HL-60 (cell line): ENCODE data around the gene A2ML1.
"Not testable (repeated sequence)": the region's sequence is repeated elsewhere in the genome, so short reads cannot be mapped to it uniquely, and the experiment has no call there.

Source experiments
- DNase-seq, 2 experiments: peaks; one replicate each; pipeline ENCODE4 v3.0.0-alpha.2; 2010 to 2020; ENCODE audit warnings: low read depth in 1 of 2, low spot score in 1 of 2
- H3K27ac ChIP-seq: fragments of 250-450 bp; sonication (Bioruptor Pico); replicated peaks from 2 replicates; pipeline ENCODE4 v1.5.1; 2020; ENCODE audit warnings: mild to moderate bottlenecking, moderate library complexity
- H3K27me3 ChIP-seq: fragments of 250-450 bp; sonication (Bioruptor Pico); 2 replicates; pipeline ENCODE4 v1.5.1; 2021; ENCODE audit warnings: mild to moderate bottlenecking, moderate library complexity; ENCODE audit not compliant: insufficient read depth, poor library complexity, severe bottlenecking
- H3K4me3 ChIP-seq: replicated peaks from 2 replicates; pipeline ENCODE4 v1.5.1; 2011; ENCODE audit warnings: mild to moderate bottlenecking, control low read depth, low read length; ENCODE audit not compliant: insufficient read depth
- GABPA ChIP-seq: IDR thresholded peaks from 2 replicates; pipeline ENCODE4 v1.6.1; 2012; ENCODE audit warnings: low read depth
- POLR2AphosphoS5 ChIP-seq: IDR thresholded peaks from 2 replicates; pipeline ENCODE4 v1.6.1; 2012; ENCODE audit warnings: low read depth
- SPI1 ChIP-seq: IDR thresholded peaks from 2 replicates; pipeline ENCODE4 v1.6.1; 2012; ENCODE audit warnings: low read depth, mild to moderate bottlenecking, borderline replicate concordance
- TF ChIP-seq, protein P1 (sequence below): IDR thresholded peaks from one replicate; pipeline ENCODE4 v1.5.1; 2011; ENCODE audit warnings: low read length, control low read depth, inconsistent platforms; ENCODE audit not compliant: insufficient read depth
- TF ChIP-seq, protein P2 (sequence below): IDR thresholded peaks from 2 replicates; pipeline ENCODE4 v1.6.1; 2012; ENCODE audit warnings: low read depth; ENCODE audit not compliant: insufficient replicate concordance

Gene A2ML1

DNA sequence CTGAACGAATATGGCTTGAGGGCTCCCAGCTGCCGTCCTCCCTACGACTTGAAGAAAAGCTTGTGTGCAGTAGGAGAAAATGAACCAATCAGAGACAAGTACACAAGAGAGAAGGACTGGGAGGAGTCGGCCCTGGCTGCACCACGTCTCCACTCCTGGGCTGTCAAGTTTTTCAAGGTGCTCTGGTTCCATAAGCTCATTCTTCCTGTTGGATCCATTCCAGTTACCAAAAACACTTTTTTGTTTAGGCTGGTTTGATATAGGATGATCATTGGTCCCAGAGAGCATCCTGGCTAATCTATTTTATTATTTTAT lies 2.8 kb upstream of the A2ML1 start:
- TF ChIP-seq SPI1 (no peak), GABPA (no peak), POLR2AphosphoS5 (no peak)
- TF ChIP-seq, protein P1, sequence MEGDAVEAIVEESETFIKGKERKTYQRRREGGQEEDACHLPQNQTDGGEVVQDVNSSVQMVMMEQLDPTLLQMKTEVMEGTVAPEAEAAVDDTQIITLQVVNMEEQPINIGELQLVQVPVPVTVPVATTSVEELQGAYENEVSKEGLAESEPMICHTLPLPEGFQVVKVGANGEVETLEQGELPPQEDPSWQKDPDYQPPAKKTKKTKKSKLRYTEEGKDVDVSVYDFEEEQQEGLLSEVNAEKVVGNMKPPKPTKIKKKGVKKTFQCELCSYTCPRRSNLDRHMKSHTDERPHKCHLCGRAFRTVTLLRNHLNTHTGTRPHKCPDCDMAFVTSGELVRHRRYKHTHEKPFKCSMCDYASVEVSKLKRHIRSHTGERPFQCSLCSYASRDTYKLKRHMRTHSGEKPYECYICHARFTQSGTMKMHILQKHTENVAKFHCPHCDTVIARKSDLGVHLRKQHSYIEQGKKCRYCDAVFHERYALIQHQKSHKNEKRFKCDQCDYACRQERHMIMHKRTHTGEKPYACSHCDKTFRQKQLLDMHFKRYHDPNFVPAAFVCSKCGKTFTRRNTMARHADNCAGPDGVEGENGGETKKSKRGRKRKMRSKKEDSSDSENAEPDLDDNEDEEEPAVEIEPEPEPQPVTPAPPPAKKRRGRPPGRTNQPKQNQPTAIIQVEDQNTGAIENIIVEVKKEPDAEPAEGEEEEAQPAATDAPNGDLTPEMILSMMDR: no peak
- TF ChIP-seq, protein P2, sequence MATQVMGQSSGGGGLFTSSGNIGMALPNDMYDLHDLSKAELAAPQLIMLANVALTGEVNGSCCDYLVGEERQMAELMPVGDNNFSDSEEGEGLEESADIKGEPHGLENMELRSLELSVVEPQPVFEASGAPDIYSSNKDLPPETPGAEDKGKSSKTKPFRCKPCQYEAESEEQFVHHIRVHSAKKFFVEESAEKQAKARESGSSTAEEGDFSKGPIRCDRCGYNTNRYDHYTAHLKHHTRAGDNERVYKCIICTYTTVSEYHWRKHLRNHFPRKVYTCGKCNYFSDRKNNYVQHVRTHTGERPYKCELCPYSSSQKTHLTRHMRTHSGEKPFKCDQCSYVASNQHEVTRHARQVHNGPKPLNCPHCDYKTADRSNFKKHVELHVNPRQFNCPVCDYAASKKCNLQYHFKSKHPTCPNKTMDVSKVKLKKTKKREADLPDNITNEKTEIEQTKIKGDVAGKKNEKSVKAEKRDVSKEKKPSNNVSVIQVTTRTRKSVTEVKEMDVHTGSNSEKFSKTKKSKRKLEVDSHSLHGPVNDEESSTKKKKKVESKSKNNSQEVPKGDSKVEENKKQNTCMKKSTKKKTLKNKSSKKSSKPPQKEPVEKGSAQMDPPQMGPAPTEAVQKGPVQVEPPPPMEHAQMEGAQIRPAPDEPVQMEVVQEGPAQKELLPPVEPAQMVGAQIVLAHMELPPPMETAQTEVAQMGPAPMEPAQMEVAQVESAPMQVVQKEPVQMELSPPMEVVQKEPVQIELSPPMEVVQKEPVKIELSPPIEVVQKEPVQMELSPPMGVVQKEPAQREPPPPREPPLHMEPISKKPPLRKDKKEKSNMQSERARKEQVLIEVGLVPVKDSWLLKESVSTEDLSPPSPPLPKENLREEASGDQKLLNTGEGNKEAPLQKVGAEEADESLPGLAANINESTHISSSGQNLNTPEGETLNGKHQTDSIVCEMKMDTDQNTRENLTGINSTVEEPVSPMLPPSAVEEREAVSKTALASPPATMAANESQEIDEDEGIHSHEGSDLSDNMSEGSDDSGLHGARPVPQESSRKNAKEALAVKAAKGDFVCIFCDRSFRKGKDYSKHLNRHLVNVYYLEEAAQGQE: no peak
- no peak overlapping the region for H3K4me3 ChIP-seq
- H3K27me3 ChIP-seq: peaks cover 7% of the 10 kb centered on the region
- H3K27ac ChIP-seq: no peak overlapping the region
- DNase-seq: no peak

DNA sequence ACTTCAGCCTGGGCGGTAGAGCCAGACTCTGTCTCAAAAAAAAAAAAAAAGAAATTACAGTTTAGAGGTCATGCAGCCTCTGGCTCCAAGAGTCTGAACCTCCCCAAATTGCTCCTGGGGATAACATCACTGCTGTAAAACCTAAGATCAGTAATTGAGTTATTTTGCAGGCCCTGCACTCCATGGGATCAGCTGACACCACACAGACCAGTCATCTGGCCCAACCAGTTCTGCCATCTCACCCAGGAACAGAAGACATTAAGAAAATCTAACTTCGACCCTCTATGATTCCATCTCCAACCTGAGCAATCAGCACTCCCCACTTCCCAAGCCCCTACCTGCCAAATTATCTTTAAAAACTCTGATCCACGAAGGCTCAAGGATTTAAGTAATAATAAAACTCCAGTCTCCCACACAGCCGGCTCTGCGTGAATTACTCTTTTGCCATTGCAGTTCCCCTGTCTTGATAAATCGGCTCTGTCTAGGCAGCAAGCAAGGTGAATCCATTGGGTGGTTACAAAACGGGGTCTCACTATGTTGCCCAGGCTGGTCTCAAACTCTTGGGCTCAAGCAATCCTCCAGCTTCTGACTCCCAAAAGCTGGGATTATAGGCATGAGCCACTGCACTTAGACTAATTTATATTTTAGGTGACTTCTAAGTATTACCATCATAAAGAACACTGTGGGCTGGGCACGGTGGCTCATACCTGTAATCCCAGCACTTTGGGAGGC lies 1.6 kb upstream of the A2ML1 start:
- not testable (repeated sequence) for H3K27ac ChIP-seq, H3K4me3 ChIP-seq, H3K27me3 ChIP-seq, DNase-seq

DNA sequence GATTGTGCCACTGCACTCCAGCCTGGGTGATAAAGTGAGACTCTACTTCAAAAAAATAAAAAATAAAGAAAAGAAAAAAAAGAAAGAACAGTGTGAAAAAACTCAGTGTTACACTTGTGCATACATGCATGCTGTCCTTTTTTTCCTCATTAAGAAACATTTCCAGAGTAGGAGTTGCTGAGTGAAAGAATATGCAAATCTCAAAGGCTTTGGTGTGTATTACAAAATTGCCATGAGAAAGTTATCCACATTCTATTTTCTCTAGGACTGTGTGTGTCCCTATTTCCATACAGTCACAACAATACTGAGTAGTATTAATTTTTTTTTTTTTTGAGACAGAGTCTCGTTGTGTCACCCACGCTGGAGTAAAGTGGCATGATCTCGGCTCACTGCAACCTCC lies 830 bp upstream of the A2ML1 start:
- H3K27ac ChIP-seq: no peak overlapping the region
- TF ChIP-seq, protein P1: no peak
- TF ChIP-seq SPI1 (no peak), GABPA (no peak), POLR2AphosphoS5 (no peak)
- TF ChIP-seq, protein P2: no peak
- H3K4me3 ChIP-seq: no peak overlapping the region
- DNase-seq: no peak
- H3K27me3 ChIP-seq: peaks cover 7% of the 10 kb centered on the region

DNA sequence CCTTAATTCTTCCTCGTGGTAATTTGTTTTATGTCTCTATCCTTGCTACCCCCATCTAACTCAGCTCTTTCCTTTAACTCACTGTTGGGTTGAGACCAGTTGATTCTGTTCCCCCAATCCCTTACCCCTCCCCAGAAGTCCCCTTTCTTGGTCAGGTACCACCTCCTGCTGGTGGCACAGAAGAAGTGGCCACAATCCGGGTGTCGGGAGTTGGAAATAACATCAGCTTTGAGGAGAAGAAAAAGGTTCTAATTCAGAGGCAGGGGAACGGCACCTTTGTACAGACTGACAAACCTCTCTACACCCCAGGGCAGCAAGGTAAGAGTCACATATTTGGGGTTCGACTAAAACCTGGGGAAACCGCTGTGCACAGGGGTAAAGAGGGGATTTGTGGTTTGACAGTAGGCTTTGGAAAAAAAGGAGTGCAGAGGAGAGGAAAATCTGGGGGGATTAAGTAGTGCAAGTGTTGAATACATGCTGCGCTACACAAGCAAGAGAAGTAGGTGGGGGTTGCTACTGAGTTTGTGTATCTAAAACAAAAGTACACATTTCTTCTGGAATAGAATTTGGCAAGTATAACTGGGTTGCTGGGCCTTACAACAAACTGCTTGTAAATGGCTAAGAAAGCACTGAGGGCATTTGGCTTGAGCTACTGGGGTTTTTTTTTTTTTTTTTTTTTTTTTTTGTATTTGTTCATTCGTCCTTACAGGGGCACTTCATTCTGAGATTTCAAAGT lies 1.3 kb downstream of the A2ML1 start:
- TF ChIP-seq POLR2AphosphoS5: no peak
- TF ChIP-seq, protein P2: no peak
- TF ChIP-seq GABPA: no peak
- Histone ChIP-seq H3K4me3 (no peak overlapping the region), H3K27ac (no peak overlapping the region), H3K27me3 (peaks cover 7% of the 10 kb centered on the region)
- DNase-seq: peak in 1 of 2 experiments; percentile 3
